HG03457 (cell line): ENCODE data around the gene DCLRE1B.
"Not testable (repeated sequence)": the region's sequence is repeated elsewhere in the genome, so short reads cannot be mapped to it uniquely, and the experiment has no call there.

Experiments
- ATAC-seq: cut with Tn5 transposase; IDR thresholded peaks from one replicate; pipeline ENCODE4 v1.9.1; 2021; ENCODE audit warnings: moderate number of reproducible peaks; ENCODE audit not compliant: unreplicated experiment

DCLRE1B gene

DNA sequence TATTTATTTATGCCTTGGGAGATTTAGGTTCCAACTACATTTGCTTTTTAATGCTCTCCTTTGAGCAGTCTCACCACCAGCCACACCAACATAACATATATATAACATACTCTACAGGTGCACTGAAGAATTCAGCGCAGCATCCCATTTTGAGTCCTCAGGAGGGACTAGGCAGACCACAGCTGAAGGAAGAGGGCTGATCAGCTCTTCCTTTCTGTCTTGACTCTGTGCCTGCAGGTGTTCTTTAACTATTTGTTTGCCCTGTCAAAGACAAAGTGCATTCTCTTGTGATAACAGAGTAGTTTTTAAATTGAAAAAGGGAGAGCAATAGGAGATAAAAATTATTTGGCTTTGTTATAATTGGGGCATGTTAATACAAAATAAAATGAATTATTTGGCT is 41.0 kb downstream of the DCLRE1B start:
- no peak for ATAC-seq

DNA sequence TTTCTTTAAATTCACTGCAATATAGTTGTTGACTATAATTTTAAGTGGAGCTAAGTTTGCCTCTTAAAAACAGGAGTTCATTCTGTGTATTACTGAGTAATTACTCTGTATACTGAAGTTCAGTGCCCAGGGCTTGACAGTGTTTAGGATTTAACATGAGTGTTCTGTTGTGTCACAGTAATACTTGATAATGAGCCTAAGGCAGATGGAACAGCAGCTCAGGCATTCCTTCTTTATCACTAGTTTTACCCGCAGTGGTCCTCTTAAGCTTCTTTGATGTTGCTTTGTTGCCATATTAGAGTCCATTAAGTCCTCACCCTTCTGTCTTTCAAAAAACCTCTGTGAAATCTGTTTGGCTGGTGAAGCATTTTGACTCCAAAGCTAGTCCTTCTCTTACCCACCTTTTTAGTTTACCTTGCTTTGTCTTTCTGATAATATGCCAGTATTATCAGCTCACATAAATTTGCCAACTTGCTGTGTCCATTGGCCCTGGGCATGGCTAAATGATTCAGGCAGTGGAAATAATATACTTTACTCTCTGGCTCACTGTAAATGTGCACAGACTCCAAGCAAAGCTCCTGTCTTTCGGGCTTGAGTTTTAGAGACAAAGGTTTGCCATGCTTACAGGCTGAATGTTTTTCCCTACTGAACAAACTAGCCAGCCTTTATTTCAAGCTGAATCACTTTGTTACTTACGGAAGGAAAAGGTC is 41.7 kb downstream of the DCLRE1B start:
- ATAC-seq: no peak

DNA sequence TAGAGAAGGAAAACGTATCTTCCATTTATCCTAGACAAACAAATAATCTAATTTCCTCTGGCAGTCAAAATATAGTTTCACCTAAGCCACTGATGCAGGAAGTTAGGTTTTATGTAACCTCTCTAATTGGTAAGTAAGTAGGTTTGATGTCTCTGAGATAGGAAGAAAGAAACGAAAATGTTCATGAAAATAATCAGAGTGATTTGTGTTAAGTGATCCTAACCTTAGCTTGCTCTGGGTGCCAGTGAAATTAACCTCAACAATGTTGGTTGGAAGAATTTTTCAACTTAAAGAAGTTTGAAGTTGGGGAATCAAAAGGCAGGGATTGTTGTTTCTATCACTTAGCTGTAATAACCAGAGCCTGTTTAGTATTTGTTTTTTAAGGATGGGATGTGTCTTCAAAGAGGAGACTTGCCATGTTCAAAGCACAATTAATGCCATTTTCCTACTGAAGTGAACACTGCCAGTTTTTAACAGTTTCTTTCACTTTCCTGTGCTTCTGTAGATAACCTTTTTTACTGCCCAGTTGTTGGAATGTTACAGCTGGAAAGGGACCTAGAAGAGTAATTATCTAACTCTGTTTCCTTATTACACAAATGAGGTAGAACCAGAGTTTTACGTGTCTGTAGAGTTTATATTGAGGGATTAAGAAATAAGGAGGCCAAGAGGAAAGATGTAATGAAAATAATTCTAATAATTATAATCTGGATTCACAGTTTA is 42.4 kb downstream of the DCLRE1B start:
- no peak for ATAC-seq

DNA sequence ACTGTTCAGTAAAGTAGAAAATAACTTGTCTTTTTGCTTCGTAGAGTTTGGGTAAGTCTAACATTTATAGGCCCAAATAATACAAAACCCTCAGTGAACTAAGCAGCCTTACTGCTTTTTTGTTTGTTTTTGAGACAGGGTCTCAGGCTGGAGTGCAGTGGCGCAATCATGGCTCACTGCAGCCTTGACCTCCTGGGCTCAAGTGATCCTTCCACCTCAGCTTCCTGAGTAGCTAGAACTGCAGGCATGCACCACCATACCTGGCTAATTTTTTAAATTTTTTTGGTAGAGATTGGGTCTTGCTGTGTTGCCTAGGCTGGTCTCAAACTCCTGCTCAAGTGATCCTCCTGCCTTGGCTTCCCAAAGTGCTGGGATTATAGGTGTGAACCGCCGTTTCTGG is 43.0 kb downstream of the DCLRE1B start:
- ATAC-seq: not testable (repeated sequence)

DNA sequence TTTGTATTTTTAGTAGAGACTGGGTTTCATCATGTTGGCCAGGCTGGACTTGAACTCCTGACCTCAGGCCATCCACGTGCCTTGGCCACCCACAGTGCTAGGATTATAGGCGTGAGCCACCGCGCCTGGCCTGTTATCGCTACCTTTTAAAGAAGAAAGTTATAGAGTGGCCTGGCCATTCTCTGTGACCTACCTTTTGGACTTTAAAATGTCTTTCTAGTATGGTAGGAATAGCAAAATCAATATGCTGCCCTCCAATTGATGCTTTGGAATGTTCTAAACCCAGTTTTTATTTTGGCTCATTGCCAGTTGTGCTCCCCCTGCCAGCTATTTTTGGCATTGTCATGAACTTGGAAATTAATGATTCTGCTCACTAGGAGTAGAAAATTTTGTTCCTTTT is 43.9 kb downstream of the DCLRE1B start:
- no peak for ATAC-seq

DNA sequence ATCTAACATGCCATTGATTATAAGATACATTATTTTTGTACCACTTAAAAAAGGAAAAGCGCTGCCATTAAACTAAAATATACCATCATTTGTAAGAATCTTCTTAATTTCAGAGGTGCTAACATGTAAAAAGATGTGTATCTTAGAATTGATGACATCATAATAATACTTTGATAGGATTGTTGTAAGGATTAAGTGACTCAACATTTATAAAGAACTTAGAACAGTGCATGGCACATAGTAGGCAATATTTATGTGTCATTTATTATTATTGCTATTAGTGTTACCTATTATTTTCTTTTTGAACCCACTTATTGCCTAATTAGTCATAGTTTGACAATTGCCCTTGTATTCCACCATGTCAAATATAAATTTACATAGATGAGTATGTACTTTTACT is 45.8 kb downstream of the DCLRE1B start:
- no peak for ATAC-seq

DNA sequence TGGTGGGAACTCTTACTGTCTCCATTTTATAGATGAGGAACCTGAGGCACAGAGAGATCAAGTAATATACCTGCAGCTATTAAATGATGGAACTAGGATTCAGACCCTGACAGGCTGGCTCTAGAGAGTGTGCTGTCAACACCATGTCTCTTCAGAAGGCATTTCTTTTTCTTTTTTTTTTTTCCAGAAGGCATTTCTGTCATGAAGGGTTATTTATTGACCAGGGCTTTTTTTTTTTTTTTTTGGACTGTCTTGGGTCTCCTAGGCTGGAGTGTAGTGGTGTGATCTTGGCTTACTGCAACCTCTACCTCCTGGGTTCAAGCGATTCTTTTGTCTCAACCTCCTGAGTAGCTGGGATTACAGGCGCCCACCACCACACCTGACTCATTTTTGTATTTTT is 46.6 kb downstream of the DCLRE1B start:
- ATAC-seq: no peak

DNA sequence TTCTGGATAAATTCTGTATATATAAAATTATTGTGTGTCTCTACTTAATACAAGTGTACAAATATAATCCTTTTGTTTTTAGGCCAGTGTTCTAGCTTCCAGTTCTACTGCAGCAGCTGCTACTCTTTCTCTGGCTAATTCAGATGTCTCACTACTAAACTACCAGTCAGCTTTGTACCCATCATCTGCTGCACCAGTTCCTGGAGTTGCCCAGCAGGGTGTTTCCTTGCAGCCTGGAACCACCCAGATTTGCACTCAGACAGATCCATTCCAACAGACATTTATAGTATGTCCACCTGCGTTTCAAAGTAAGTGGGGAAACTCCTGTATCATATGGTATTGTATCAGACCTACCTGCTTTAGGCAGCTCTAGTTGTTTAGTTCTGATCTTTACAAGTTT is 52.9 kb downstream of the DCLRE1B start:
- ATAC-seq: no peak

DNA sequence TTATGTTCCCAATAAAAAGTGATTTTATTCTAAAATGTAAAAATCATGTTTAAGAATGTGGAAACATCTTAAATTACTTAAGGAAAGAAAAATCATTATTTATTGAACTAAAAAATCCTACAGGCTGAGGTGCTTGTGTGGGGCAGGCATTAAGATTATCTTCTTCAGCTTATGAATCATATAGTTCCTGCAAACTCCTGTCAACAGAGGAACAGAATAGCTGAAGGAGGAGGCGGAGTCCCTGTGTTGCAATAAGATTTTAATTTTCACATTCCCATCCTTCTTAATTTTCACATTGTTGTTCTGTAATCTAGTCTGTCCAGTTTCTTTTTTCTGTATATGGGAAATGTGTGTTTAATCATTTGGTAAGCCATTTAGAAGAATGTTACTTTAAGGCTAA is 53.6 kb downstream of the DCLRE1B start:
- ATAC-seq: no peak

DNA sequence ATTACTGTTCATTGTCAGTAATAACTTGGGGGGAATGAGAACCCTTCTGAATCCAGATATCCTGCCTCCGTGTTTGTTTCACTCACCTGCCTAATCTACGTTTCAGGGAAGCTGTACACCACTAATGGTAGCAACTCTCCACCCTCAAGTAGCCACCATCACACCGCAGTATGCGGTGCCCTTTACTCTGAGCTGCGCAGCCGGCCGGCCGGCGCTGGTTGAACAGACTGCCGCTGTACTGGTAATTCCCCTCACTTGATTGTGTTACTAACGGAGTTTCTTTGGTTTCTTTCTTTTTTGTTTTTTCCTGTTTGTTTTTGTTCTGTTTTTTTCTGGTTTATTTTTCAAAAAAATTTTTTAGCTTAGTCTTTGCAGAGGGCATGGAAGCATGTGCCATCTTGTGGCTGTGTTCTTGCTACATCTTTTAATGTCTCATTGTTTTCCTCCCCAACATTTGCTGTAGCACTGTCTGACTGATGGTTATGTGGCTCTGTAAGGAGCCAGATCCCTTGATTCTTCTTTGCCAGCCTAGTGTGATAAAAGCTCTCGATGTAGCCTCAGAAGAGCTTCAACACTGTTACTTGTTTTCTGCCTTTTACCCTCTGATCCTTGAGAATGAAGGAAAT is 58.3 kb downstream of the DCLRE1B start:
- ATAC-seq: no peak
